H7 (cell line): ENCODE data around the gene GSE1. TPM values are rescaled to one million over a fixed set of nuclear protein-coding genes. Genes with fewer than 3 reads are reported as not detected.
A peak's percentile ranks its signal among the peaks of the same experiment; 100 is the strongest.

Experiments
- DNase-seq: peaks from one replicate; pipeline ENCODE4 v3.0.0; 2012
- H3K27me3 ChIP-seq: 2 replicates; pipeline ENCODE4 v1.6.0; 2011; ENCODE audit warnings: mild to moderate bottlenecking, low read length; ENCODE audit not compliant: control insufficient read depth, insufficient read depth
- H3K36me3 ChIP-seq: replicated peaks from 2 replicates; pipeline ENCODE4 v1.5.1; 2011; ENCODE audit warnings: low read length; ENCODE audit not compliant: control insufficient read depth, insufficient read depth
- H3K4me3 ChIP-seq: 2 replicates; pipeline ENCODE4 v1.5.1; 2011; ENCODE audit warnings: low read depth, mild to moderate bottlenecking, control low read depth, low read length, moderate library complexity; ENCODE audit not compliant: insufficient read depth
- total RNA-seq: library from RNA; depleted of rRNA; stranded (reverse); fragments of >200 nt; shearing (Covaris generic); gene quantifications from 2 replicates; pipeline ENCODE4 v1.2.3, GENCODE V29; 2014

Gene GSE1
- total RNA-seq, 1 experiment from 2014 or later: 52.5 TPM

DNA sequence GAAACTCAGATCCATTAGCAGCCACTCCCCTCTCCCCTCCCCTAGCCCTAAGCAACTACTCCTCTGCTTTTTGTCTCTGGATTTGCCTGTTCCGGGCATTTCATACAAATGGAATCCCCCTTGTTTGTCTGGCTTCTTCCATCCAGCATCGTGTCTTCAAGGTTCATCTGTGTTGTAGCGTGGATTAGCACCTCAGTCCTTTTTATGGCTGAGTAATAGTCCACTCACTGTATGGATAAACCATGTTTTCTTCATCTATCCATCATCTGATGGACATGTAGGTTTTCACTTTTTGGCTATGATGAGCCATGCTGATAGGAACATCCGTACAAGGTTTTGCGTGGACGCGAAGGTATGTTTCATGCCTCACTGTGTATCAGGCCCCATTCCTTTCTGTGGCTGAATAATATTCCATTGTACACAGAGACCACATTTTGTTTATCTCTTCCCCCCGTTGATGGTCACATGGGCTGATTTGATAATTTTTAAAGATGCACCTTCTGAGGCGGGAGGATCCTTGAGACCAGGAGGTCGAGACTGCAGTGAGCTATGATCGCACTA is 8.9 kb upstream of the GSE1 start:
- DNase-seq: no peak
- Histone ChIP-seq H3K27me3 (peaks cover 2% of the 10 kb centered on the region; the same call in 1 of the 2 replicates), H3K36me3 (no peaks in the 10 kb centered on the region), H3K4me3 (no peak overlapping the region)

DNA sequence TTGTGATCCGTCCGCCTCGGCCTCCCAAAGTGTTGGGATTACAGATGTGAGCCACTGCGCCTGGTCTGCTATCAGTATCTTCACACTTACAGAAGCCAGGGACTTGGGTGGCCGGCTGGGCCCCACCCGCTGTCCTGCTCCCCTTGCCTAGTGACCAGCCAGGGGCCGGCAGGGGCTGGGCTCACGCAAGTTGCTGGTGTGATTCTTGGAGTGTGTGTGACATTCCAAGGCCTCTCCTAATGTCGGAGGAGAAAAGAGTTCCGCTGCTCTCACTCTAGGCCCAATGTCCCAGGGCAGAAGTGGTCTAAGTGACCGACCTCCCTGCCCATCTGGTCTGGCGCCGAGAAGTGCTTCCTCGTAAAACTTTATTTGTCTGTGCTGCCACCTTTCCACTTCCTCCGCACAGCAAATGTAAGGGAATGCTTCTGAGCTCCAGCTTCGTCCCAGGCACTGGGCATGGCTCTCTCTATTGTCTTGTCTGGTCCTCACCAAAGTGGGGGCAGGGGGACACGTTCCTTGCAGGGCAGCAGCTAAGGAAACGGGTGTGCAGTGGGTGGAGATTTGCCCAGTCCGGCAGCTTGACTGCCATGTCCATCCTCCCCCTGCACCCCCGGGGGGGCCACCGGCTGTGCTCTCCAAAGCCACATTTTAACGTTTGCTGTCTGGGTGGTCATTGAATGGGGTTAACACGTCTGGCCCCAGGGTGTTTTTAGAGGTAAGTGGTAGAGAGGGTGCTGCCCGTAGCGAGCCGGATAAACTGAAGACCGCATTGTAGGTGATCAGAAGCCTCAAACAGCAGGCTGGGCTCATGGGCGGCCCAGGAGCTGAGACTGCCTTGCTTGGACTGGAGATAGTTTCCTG is 7.8 kb upstream of the GSE1 start:
- H3K27me3 ChIP-seq: peaks cover 2% of the 10 kb centered on the region; the same call in 1 of the 2 replicates
- DNase-seq: no peak
- no peak overlapping the region for H3K4me3 ChIP-seq
- no peaks in the 10 kb centered on the region for H3K36me3 ChIP-seq

DNA sequence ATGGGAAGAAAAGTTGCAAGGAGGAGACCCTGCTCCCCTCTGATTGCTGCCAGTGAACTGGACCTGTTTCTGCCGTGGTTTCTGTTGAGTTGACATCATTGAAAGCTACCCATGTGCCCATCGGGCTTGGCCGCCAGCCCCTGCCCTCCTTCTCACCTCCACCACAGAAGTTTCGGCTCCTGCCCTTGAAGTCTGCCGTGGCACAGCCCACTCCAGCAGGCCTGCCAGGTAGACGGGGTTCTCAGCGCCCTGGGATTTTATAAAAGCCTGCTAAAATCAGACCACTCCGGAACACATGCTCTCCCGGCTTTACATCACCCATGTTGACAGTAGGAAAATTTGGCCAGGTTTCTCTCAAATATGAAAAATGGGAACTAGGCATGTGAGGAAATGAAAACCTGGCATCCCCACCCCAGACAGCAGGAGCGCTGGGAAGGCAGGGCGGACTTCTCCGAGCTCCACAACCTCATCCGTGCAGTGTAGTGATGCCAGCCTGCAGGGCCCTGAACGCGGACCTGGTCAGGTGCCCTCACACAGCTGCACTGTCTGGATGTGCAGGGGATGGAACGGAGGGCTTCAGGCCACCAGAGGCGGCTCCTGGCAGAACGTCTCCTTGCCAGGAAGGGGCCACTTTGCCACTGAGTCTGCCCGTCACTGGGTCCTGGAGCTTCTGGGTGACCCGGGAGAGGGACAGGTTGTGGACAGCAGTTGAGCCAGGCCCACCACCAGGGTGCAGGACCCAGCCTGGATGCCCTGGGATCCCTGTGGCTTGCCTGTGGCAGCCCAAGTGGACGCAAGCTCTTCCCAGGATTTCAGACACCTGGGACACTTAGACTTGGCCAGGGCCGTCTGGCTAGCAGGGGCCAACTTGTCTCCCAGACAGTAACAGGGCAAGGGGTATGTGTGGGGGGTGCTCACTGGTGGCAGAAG is 6.9 kb upstream of the GSE1 start:
- no peaks in the 10 kb centered on the region for H3K36me3 ChIP-seq
- H3K27me3 ChIP-seq: peaks cover 2% of the 10 kb centered on the region; the same call in 1 of the 2 replicates
- DNase-seq: no peak
- no peak overlapping the region for H3K4me3 ChIP-seq

DNA sequence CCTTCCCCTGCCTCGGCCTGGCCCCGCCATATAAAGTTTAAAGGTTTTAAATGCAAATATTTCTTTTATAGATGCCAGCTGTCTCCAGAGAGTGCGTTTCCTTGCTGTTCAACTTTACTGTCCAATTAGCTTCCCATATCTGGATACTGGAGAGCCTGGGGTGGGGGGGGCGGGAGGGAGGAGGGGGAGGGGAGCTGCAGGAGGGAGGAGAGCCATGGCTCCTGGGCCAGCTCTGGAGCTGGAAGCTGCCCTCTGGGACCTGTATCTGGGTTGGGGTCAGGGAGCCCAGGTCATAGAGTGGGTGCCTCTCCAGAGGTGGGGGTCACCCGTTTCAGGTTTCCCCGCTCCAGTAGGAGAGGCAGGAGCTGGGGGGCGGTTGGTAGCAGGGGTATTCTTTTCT is 6.2 kb upstream of the GSE1 start:
- Histone ChIP-seq H3K27me3 (peaks cover 2% of the 10 kb centered on the region; the same call in 1 of the 2 replicates), H3K4me3 (peak overlapping the region; percentile 27), H3K36me3 (no peaks in the 10 kb centered on the region)
- DNase-seq: peak; percentile 78

DNA sequence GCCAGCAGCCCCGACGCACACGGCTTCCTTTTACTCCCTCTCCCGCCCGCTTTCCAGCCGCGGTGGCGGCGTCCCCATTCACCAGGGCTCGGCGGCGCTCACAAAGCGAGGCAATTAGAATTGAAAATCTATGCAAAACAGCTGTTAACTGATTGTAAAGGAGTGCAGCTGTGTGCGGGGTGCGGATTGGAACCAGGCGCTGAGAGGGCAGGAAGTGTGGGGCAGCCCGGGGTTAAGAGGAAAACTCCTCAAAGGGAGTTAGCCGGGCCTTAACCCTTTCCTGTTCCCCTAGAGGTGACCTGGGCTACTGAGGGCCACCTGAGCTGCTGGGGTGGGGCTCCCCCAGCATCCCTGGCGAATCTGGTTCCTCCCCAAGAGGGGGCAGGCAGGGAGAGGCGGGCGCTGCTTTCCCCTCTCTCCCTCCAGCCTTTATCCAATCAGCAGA is 5.8 kb upstream of the GSE1 start:
- H3K27me3 ChIP-seq: peaks cover 2% of the 10 kb centered on the region; the same call in 1 of the 2 replicates
- H3K36me3 ChIP-seq: no peaks in the 10 kb centered on the region
- H3K4me3 ChIP-seq: peak overlapping the region; percentile 27
- peak; percentile 91 for DNase-seq

DNA sequence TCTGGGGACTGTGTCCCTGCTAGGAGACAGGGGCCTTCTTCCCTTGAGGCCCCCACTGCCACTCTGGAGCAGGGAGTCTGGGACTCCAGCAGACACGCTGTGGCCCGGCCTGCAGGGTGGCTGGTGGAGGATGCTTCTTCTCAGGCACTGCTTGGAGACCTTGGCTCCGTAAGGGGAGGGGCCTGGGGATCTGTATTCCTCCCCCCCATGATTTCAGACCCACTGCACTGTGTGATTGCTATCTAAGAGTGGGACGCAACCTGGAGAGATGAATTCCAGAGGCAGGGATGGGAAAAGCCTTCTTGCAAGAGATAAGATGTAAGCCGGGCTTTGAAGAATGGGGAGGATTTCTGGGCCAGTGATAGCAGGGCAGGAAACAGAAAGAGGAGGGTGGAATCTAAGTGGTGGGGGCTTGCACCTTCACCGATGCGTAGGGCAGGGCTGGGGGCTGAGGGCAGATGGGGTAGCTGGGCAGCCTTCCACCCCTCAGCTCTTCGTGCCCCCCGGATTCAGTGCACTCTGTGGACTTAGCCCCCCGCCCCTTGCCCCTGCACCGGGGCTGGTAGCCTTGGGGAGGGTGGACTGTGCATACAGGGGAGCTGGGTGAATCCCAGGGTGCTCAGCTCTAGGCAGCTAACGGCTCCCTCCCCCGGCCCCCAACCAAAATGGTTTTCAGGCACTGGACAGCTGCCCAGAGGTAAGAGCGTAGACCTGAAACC is 5.2 kb upstream of the GSE1 start:
- DNase-seq: no peak
- Histone ChIP-seq H3K27me3 (peaks cover 2% of the 10 kb centered on the region; the same call in 1 of the 2 replicates), H3K36me3 (no peaks in the 10 kb centered on the region), H3K4me3 (peak overlapping the region; percentile 27; the same call in 1 of the 2 replicates)

DNA sequence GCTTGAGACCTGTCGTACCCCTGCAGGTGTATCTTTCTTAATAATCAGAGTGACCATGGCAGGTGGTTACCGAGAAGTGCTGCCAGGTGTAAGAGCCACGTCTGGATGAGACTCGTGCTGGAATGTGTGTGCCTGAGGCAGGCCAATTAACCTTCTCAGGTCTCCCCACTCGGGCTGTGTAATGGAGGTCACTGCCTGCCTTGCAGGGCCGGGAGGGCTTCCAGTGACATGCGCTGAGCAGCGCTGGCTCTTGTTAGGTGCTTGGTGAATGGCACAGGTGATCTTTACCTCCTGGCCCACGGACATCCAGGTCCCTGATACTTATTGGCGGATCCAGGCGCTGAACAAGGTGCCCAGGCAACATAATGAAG is 4.6 kb upstream of the GSE1 start:
- Histone ChIP-seq H3K36me3 (no peaks in the 10 kb centered on the region), H3K27me3 (peaks cover 2% of the 10 kb centered on the region; the same call in 1 of the 2 replicates), H3K4me3 (no peak overlapping the region)
- no peak for DNase-seq

DNA sequence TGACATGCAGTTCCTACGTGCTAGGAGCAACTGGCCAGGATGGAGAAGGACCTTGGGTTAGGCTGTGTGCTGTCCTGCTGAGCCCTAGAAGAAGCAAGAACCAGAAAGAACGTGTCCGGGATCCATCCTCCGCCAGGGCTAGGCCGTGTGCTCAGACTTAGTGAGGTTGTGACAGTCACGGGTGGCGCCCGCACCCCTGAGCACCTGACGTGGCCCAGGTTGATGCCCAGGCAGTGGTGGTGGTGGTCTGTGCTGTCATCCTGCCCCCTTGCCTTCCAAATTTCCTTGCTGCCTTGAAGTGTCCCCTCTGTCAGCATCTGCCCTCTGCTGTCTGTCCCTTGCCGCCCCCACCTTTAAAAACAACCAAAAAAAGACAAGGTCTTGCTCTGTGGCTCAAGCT is 4.2 kb upstream of the GSE1 start:
- Histone ChIP-seq H3K27me3 (peaks cover 2% of the 10 kb centered on the region; the same call in 1 of the 2 replicates), H3K4me3 (no peak overlapping the region), H3K36me3 (no peaks in the 10 kb centered on the region)
- DNase-seq: no peak

DNA sequence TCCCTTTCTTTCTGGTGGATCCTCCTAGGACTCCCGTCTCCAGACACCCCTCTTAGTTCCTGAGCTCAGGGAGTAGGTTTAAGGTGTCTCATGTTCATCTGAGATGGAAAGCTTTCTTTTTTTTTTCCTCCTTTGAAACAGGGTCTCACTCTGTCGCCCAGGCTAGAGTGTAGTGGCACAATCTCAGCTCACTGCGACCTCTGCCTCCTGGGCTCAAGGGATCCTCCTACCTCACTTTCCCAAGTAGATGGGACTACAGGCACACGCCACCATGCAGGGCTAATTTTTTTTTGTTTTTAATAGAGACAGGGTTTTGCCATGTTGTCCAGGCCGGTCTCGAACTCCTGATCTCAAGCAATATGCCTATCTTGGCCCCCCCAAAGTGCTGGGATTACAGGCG is 3.6 kb upstream of the GSE1 start:
- Histone ChIP-seq H3K27me3 (peaks cover 2% of the 10 kb centered on the region; the same call in 1 of the 2 replicates), H3K4me3 (no peak overlapping the region), H3K36me3 (no peaks in the 10 kb centered on the region)
- no peak for DNase-seq

DNA sequence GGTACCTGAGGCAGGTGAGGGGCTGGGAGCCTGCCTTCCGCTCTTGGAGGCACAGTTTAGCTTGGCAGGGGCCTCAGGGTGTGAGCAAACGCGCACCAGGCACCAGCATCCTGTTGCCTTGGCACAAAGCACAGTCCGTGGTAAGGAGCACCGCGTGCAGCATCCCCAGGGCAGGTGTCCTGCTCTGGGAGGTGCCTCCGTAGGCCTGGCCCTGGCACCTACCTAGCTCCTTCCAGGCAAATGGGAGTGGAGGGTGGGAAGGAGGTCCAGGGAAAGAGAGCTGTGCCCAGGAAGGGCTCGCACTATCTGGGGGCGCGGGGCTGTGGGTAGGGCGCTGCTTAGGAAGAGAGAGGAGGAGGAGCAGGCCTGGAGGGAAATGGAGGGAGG is 3.1 kb upstream of the GSE1 start:
- no peak for DNase-seq
- H3K27me3 ChIP-seq: peaks cover 2% of the 10 kb centered on the region; the same call in 1 of the 2 replicates
- no peaks in the 10 kb centered on the region for H3K36me3 ChIP-seq
- no peak overlapping the region for H3K4me3 ChIP-seq

DNA sequence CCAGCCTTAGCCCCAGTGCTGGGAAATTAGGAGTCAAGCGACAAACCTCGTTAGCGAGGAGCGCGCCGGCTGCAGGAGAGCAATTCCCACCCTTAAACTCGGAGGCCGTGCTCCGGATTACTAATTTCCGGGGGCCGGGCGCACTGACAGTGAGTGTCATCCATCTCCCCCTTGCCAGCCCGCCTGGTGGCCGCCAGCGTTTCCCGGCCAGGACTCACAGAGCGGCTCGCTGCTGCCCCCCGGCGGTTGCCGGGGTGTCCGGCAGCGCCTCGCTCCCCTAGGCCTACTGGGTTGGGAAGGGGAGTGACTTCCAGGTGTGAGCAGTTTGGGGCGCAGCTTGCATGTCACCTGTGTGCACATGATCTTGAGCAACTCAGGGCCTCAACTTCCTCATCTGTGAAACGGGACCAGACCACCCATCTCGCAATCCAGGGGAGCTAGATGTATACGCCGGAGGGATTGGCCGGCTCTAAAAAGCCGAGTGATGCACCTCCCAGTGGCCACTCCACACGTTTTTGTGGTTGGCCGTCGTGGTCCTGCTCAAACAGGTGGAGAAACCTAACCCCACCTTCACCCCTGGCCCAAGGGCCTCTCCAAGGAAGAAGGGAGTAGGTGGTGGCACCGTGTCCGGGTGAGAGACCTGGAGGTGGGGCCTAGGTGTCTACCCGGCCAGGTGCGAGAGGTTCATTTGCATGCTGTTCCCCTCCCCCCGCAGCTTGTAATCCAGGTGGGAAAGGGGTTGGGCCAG is 2.5 kb upstream of the GSE1 start:
- Histone ChIP-seq H3K36me3 (no peaks in the 10 kb centered on the region), H3K4me3 (peak overlapping the region; percentile 19), H3K27me3 (peaks cover 2% of the 10 kb centered on the region; the same call in 1 of the 2 replicates)
- DNase-seq: peak; percentile 95

DNA sequence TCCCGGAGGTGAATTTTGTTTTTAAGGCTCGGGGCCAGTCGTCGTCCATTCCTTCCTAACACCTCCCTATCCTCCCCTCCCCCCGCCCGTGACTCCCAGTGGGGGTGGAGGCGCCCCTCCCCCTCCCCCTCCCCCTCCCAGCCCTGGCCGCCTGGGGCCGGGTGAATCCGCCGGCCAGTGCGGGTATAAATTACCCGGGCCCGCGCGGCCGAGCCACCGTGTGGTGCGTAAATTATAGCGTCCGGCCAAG is 2.0 kb upstream of the GSE1 start:
- Histone ChIP-seq H3K4me3 (peak overlapping the region; percentile 89), H3K27me3 (peaks cover 2% of the 10 kb centered on the region; the same call in 1 of the 2 replicates), H3K36me3 (no peaks in the 10 kb centered on the region)
- peak; percentile 92 for DNase-seq

DNA sequence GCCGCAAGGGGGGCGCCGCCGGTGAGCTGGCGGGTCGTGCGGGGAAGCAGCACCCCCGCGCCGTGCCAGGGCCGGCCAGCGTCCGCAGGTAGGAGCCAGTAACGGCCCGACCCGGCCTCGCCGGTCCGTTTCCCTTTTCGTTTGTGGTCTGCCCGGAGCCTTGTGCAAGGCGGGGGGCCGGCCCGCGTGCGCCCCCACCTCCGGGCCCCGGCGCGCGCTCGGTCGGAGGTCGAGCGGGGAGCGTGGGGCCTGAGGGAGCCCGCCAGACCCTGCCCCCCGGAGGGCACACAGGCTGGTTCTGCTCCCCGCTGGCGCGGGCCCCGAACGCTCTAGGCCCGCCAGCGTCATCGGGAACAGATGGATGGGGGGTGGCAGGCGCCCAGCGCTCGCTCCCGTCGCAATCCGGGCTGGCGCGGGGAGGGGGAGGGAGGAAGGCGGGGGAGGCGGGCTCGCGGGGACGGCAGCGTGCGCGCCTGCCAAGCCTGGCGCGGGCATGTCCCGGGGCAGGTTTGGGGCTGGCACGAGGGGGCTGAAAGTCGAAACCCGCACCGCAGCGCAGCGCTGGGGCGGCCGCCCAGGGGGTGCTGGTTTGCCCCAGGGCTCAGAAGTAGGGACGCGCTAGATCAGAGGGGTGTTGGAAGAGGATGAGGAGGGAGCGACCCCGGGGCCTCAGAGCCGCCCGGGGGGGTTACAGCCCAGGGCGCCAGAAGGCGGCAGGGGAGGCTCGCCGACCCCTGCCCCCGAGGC is 1.5 kb upstream of the GSE1 start:
- peak; percentile 94 for DNase-seq
- H3K4me3 ChIP-seq: peak overlapping the region; percentile 89
- peaks cover 2% of the 10 kb centered on the region; the same call in 1 of the 2 replicates for H3K27me3 ChIP-seq
- H3K36me3 ChIP-seq: no peaks in the 10 kb centered on the region
